Uterus (tissue), 4 donors: ENCODE measurements around the gene CYP4F3. TPM values are rescaled to one million over a fixed set of nuclear protein-coding genes. Genes with fewer than 3 reads are reported as not detected.
"Not testable (repeated sequence)": the region's sequence is repeated elsewhere in the genome, so short reads cannot be mapped to it uniquely, and the experiment has no call there.

ENCODE experiments used
- DNase-seq, 2 donors: peaks; one replicate each; pipeline ENCODE4 v3.0.0-alpha.2; 2019 to 2020
- H3K27ac ChIP-seq, 2 donors: fragments of 200-600 bp; sonication (generic); 1 replicate in 1 of 2; 2 replicates in 1 of 2; pipeline ENCODE4 v1.5.1; 2016 to 2018
- H3K27me3 ChIP-seq, 2 donors: fragments of 200-600 bp; sonication (generic); one replicate each; pipeline ENCODE4 v1.5.1; 2018 to 2019; ENCODE audit warnings: control low read depth in 1 of 2
- H3K36me3 ChIP-seq, 2 donors: fragments of 200-600 bp; sonication (generic); one replicate each; pipeline ENCODE4 v1.5.1; 2019; ENCODE audit warnings: control low read depth in 1 of 2
- H3K4me1 ChIP-seq, 2 donors: fragments of 200-600 bp; sonication (generic); one replicate each; pipeline ENCODE4 v1.5.1; 2018 to 2019; ENCODE audit warnings: control low read depth in 1 of 2
- H3K4me3 ChIP-seq, 2 donors: fragments of 200-600 bp; sonication (generic); 1 replicate in 1 of 2; 2 replicates in 1 of 2; pipeline ENCODE4 v1.5.1; 2018 to 2019; ENCODE audit warnings: mild to moderate bottlenecking in 1 of 2
- H3K9me3 ChIP-seq, 2 donors: fragments of 200-600 bp; sonication (generic); one replicate each; pipeline ENCODE4 v1.5.1; 2019; ENCODE audit warnings: control low read depth in 1 of 2
- POLR2A ChIP-seq, 2 donors: fragments of 450-650 bp; IDR thresholded peaks; one replicate each; pipeline ENCODE4 v1.6.1; 2016; ENCODE audit warnings: antibody characterized with exemption in 2 of 2, mild to moderate bottlenecking in 1 of 2, moderate library complexity in 1 of 2
- intact Hi-C: fragments of 100-400 bp; cut with DNase I; formaldehyde crosslinking; loops from one replicate; pipeline ENCODE4 v1.15.1; 2023; ENCODE audit warnings: low total_unique reads
- total RNA-seq, 4 donors: library from RNA; depleted of rRNA in 3 of 4; stranded (reverse); fragments of >200 nt in 3 of 4; gene quantifications; one replicate each; pipeline versions ENCODE4 v1.1.0 to v1.2.4, GENCODE V29; 2014 to 2023
- TF ChIP-seq, protein P1 (sequence below), 4 experiments: fragments of 200-600 bp in 2 of 4; fragments of 450-650 bp in 2 of 4; sonication (generic) in 2 of 4; IDR thresholded peaks; one replicate each; pipeline ENCODE4 v1.5.1; 2016 to 2019; ENCODE audit warnings: antibody characterized with exemption in 4 of 4, mild to moderate bottlenecking in 2 of 4, moderate library complexity in 1 of 4
- donor health status: DM: yes; HTN: yes; CAD: no.

The CYP4F3 gene
- total RNA-seq, 4 donors from 2014 or later: 0.41 to 0.70 TPM; not detected in 2

GRCh38 chr19:15679089-15679488, 38.4 kb downstream of the CYP4F3 start:
- no peak for DNase-seq
- Histone ChIP-seq H3K4me3 (no peak overlapping the region), H3K27ac (no peak overlapping the region), H3K36me3 (no peaks in the 10 kb centered on the region), H3K9me3 (no peaks in the 10 kb centered on the region), H3K27me3 (no peaks in the 10 kb centered on the region), H3K4me1 (no peaks in the 10 kb centered on the region)
- intact Hi-C loops: no loop called here
- TF ChIP-seq POLR2A (IDR thresholded peaks at IDR 0.05): no peak
- TF ChIP-seq, protein P1, sequence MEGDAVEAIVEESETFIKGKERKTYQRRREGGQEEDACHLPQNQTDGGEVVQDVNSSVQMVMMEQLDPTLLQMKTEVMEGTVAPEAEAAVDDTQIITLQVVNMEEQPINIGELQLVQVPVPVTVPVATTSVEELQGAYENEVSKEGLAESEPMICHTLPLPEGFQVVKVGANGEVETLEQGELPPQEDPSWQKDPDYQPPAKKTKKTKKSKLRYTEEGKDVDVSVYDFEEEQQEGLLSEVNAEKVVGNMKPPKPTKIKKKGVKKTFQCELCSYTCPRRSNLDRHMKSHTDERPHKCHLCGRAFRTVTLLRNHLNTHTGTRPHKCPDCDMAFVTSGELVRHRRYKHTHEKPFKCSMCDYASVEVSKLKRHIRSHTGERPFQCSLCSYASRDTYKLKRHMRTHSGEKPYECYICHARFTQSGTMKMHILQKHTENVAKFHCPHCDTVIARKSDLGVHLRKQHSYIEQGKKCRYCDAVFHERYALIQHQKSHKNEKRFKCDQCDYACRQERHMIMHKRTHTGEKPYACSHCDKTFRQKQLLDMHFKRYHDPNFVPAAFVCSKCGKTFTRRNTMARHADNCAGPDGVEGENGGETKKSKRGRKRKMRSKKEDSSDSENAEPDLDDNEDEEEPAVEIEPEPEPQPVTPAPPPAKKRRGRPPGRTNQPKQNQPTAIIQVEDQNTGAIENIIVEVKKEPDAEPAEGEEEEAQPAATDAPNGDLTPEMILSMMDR (IDR thresholded peaks at IDR 0.05): no peak

- H3K27me3 ChIP-seq, intact Hi-C loops, H3K9me3 ChIP-seq, DNase-seq, H3K4me3 ChIP-seq, H3K27ac ChIP-seq, H3K36me3 ChIP-seq, H3K4me1 ChIP-seq: not testable (repeated sequence)
These were observed 39.2 kb downstream of the CYP4F3 start for GRCh38 chr19:15679865-15680264.

GRCh38 chr19:15680478-15681322, 40.0 kb downstream of the CYP4F3 start:
- intact Hi-C loops: no loop called here
- no peaks in the 10 kb centered on the region for H3K36me3 ChIP-seq
- DNase-seq: no peak
- H3K27me3 ChIP-seq: no peaks in the 10 kb centered on the region
- no peak overlapping the region for H3K27ac ChIP-seq
- H3K9me3 ChIP-seq: no peaks in the 10 kb centered on the region
- no peak overlapping the region for H3K4me3 ChIP-seq
- TF ChIP-seq POLR2A (IDR thresholded peaks at IDR 0.05): no peak
- TF ChIP-seq, protein P1 (IDR thresholded peaks at IDR 0.05): no peak
- no peaks in the 10 kb centered on the region for H3K4me1 ChIP-seq

- Histone ChIP-seq H3K36me3 (no peaks in the 10 kb centered on the region), H3K27me3 (no peaks in the 10 kb centered on the region), H3K9me3 (no peaks in the 10 kb centered on the region), H3K4me1 (no peaks in the 10 kb centered on the region), H3K27ac (no peak overlapping the region), H3K4me3 (no peak overlapping the region)
- DNase-seq: no peak
- no peak for TF ChIP-seq POLR2A (IDR thresholded peaks at IDR 0.05)
- TF ChIP-seq, protein P1 (IDR thresholded peaks at IDR 0.05): no peak
- intact Hi-C loops: no loop called here
These were observed 42.7 kb downstream of the CYP4F3 start for GRCh38 chr19:15683411-15683810.

DNA sequence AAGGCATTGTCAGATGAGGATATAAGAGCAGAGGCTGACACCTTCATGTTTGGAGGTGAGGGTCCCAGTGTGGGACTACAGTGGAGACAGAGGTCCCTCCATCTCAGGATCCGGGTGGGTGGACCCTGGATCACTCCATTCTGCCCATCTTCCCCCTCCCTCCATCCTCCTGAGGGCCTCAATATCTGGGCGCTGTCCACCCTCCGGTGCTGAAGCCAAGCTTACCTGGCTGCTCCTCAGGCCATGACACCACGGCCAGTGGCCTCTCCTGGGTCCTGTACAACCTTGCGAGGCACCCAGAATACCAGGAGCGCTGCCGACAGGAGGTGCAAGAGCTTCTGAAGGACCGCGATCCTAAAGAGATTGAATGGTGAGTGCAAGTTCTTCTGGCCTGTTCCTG, 44.1 kb downstream of the CYP4F3 start:
- Histone ChIP-seq H3K27me3 (no peaks in the 10 kb centered on the region), H3K9me3 (no peaks in the 10 kb centered on the region), H3K36me3 (no peaks in the 10 kb centered on the region), H3K27ac (no peak overlapping the region), H3K4me1 (no peaks in the 10 kb centered on the region), H3K4me3 (no peak overlapping the region)
- TF ChIP-seq POLR2A (IDR thresholded peaks at IDR 0.05): no peak
- TF ChIP-seq, protein P1 (IDR thresholded peaks at IDR 0.05): no peak
- intact Hi-C loops: no loop called here
- DNase-seq: no peak
